ENCODE measurements around the gene ZNF385D.

The ZNF385D gene

GRCh38 chr3:21718161-21718765 is 32.7 kb downstream of the ZNF385D start:
- no peak overlapping the region for H3K4me3 ChIP-seq (ENCODE audit: low read depth, low read length)
- TF ChIP-seq, protein P1, sequence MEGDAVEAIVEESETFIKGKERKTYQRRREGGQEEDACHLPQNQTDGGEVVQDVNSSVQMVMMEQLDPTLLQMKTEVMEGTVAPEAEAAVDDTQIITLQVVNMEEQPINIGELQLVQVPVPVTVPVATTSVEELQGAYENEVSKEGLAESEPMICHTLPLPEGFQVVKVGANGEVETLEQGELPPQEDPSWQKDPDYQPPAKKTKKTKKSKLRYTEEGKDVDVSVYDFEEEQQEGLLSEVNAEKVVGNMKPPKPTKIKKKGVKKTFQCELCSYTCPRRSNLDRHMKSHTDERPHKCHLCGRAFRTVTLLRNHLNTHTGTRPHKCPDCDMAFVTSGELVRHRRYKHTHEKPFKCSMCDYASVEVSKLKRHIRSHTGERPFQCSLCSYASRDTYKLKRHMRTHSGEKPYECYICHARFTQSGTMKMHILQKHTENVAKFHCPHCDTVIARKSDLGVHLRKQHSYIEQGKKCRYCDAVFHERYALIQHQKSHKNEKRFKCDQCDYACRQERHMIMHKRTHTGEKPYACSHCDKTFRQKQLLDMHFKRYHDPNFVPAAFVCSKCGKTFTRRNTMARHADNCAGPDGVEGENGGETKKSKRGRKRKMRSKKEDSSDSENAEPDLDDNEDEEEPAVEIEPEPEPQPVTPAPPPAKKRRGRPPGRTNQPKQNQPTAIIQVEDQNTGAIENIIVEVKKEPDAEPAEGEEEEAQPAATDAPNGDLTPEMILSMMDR (IDR thresholded peaks at IDR 0.05; ENCODE audit: insufficient read depth, low read length, missing control alignments), result no peak
- peak; percentile 93 for DNase-seq (ENCODE audit: low read depth, low spot score)
- CTCF ChIA-PET, result interaction anchor here (1.0 kb wide), 1 partner anchor 13 kb away, joined by 3 read pairs; no protein-coding TSS in a partner anchor
- POLR2A ChIA-PET, result interaction anchor here (0.6 kb wide), 1 partner anchor 224 kb away, joined by 3 read pairs; no protein-coding TSS in a partner anchor

GRCh38 chr3:21715662-21716061 is 35.3 kb downstream of the ZNF385D start:
- POLR2A ChIA-PET, result no interaction called here
- TF ChIP-seq, protein P1 (IDR thresholded peaks at IDR 0.05; ENCODE audit: insufficient read depth, low read length, missing control alignments), result no peak
- CTCF ChIA-PET, result no interaction called here
- DNase-seq (ENCODE audit: low read depth, low spot score), result no peak
- no peak overlapping the region for H3K4me3 ChIP-seq (ENCODE audit: low read depth, low read length)

GRCh38 chr3:21705769-21706168 is 45.2 kb downstream of the ZNF385D start:
- no peak for DNase-seq (ENCODE audit: low read depth, low spot score)
- POLR2A ChIA-PET, result no interaction called here
- CTCF ChIA-PET, result interaction anchor here (1.3 kb wide), 2 partner anchors 8 to 13 kb away, joined by 3 read pairs; no protein-coding TSS in a partner anchor
- no peak overlapping the region for H3K4me3 ChIP-seq (ENCODE audit: low read depth, low read length)
- TF ChIP-seq, protein P1 (IDR thresholded peaks at IDR 0.05; ENCODE audit: insufficient read depth, low read length, missing control alignments), result no peak

GRCh38 chr3:21704796-21705195 is 46.2 kb downstream of the ZNF385D start:
- TF ChIP-seq, protein P1 (IDR thresholded peaks at IDR 0.05; ENCODE audit: insufficient read depth, low read length, missing control alignments), result no peak
- CTCF ChIA-PET, result interaction anchor here (1.3 kb wide), 3 partner anchors 9 to 47 kb away, joined by 3 read pairs; no protein-coding TSS in a partner anchor
- POLR2A ChIA-PET, result no interaction called here
- DNase-seq (ENCODE audit: low read depth, low spot score), result no peak
- no peak overlapping the region for H3K4me3 ChIP-seq (ENCODE audit: low read depth, low read length)

- TF ChIP-seq, protein P1 (IDR thresholded peaks at IDR 0.05; ENCODE audit: insufficient read depth, low read length, missing control alignments), result no peak
- no peak for DNase-seq (ENCODE audit: low read depth, low spot score)
- CTCF ChIA-PET, result interaction anchor here (1.0 kb wide), 1 partner anchor 15 kb away, joined by 3 read pairs; no protein-coding TSS in a partner anchor
- H3K4me3 ChIP-seq (ENCODE audit: low read depth, low read length), result no peak overlapping the region
- POLR2A ChIA-PET, result no interaction called here
Measured at GRCh38 chr3:21703291-21703690, 47.7 kb downstream of the ZNF385D start.

GRCh38 chr3:21697707-21698106 is 53.3 kb downstream of the ZNF385D start:
- TF ChIP-seq, protein P1 (IDR thresholded peaks at IDR 0.05; ENCODE audit: insufficient read depth, low read length, missing control alignments), result no peak
- H3K4me3 ChIP-seq (ENCODE audit: low read depth, low read length), result no peak overlapping the region
- DNase-seq (ENCODE audit: low read depth, low spot score), result no peak
- ChIA-PET POLR2A (no interaction called here), CTCF (interaction anchor here (0.7 kb wide), 1 partner anchor 9 kb away, joined by 3 read pairs; no protein-coding TSS in a partner anchor)

All from AG04449 (cell line).